ENCODE data around the gene PALM. TPM values are rescaled to one million over a fixed set of nuclear protein-coding genes. Genes with fewer than 3 reads are reported as not detected.
"Not testable (repeated sequence)": the region's sequence is repeated elsewhere in the genome, so short reads cannot be mapped to it uniquely, and the experiment has no call there.

The PALM gene
- total and polyA plus RNA-seq, 3 experiments from 2014 or later: not detected

DNA sequence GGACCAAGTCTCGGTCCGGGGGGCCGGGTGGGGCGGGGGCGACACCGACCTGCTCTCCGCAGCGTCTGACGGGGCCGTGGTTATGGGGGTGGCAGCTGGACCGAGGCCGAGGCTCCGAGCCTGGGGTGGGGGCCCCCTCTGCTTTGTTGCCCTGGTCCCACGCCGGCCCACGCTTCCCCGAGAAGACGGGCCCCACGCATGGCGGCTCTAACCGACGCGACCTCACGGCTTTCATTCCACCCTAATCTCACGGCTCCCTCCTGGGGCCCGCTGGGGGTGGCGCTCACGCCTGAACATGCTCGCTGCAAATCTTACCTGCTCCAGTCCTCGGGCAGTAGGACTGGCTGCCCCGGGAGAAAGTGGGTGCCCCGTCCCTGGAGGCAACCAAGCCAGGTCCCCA lies 27.4 kb downstream of the PALM start:
- H3K4me3 Mint-ChIP-seq: no peak overlapping the region
- Histone ChIP-seq H3K4me3 (ENCODE audit: low read length) (no peak overlapping the region), H3K9me3 (ENCODE audit: low read length) (no peaks in the 10 kb centered on the region), H3K36me3 (ENCODE audit: insufficient read depth, low read length) (no peaks in the 10 kb centered on the region), H3K27me3 (ENCODE audit: insufficient read depth, low read length, poor library complexity, severe bottlenecking) (no peaks in the 10 kb centered on the region), H3K4me1 (ENCODE audit: insufficient read depth, low read length) (no peaks in the 10 kb centered on the region), H3K27ac (ENCODE audit: low read depth, low read length) (no peak overlapping the region)
- no peak overlapping the region for H3K27ac Mint-ChIP-seq
- H3K27me3 Mint-ChIP-seq: peaks cover 4% of the 10 kb centered on the region in 2 donors
- peaks cover 5 to 14% (median 5%) of the 10 kb centered on the region in 3 donors for H3K4me1 Mint-ChIP-seq
- H3K36me3 Mint-ChIP-seq: no peaks in the 10 kb centered on the region
- H3K9me3 Mint-ChIP-seq: no peaks in the 10 kb centered on the region
- DNase-seq: no peak
- POLR2A ChIA-PET: no interaction called here
- CTCF ChIA-PET: no interaction called here

GRCh38 chr19:737591-738093 lies 28.9 kb downstream of the PALM start:
- ChIA-PET CTCF (interaction anchor here (3.3 kb wide), 1 partner anchor 153 kb away, joined by 11 read pairs; no protein-coding TSS in a partner anchor), POLR2A (no interaction called here)
- H3K27me3 ChIP-seq (ENCODE audit: insufficient read depth, low read length, poor library complexity, severe bottlenecking): no peaks in the 10 kb centered on the region
- no peaks in the 10 kb centered on the region for H3K36me3 Mint-ChIP-seq
- peaks cover 0 to 2% (median 0%) of the 10 kb centered on the region in 5 donors for H3K9me3 Mint-ChIP-seq
- H3K27me3 Mint-ChIP-seq: peaks cover 4% of the 10 kb centered on the region in 2 donors
- H3K27ac ChIP-seq (ENCODE audit: low read depth, low read length): no peak overlapping the region
- H3K36me3 ChIP-seq (ENCODE audit: insufficient read depth, low read length): no peaks in the 10 kb centered on the region
- H3K27ac Mint-ChIP-seq: peak overlapping the region in 1 of 8 donors; percentile 89
- peak; percentile 33 to 69 (median 44) for DNase-seq
- no peak overlapping the region for H3K4me3 Mint-ChIP-seq
- no peaks in the 10 kb centered on the region for H3K4me1 ChIP-seq (ENCODE audit: insufficient read depth, low read length)
- H3K4me3 ChIP-seq (ENCODE audit: low read length): no peak overlapping the region
- H3K9me3 ChIP-seq (ENCODE audit: low read length): no peaks in the 10 kb centered on the region
- peaks cover 5 to 11% (median 5%) of the 10 kb centered on the region in 3 donors for H3K4me1 Mint-ChIP-seq

GRCh38 chr19:738509-739128 lies 29.9 kb downstream of the PALM start:
- H3K27me3 Mint-ChIP-seq: peaks cover 4% of the 10 kb centered on the region in 2 donors
- H3K9me3 ChIP-seq (ENCODE audit: low read length): no peaks in the 10 kb centered on the region
- H3K36me3 ChIP-seq (ENCODE audit: insufficient read depth, low read length): no peaks in the 10 kb centered on the region
- H3K27ac Mint-ChIP-seq: no peak overlapping the region
- peaks cover 0 to 2% (median 1%) of the 10 kb centered on the region in 5 donors for H3K9me3 Mint-ChIP-seq
- no peak overlapping the region for H3K27ac ChIP-seq (ENCODE audit: low read depth, low read length)
- ChIA-PET POLR2A (no interaction called here), CTCF (interaction anchor here (0.6 to 3.3 kb wide), 2 partner anchors 154 to 184 kb away, joined by 3 to 11 read pairs; no protein-coding TSS in a partner anchor)
- no peak overlapping the region for H3K4me3 Mint-ChIP-seq
- no peak overlapping the region for H3K4me3 ChIP-seq (ENCODE audit: low read length)
- H3K4me1 ChIP-seq (ENCODE audit: insufficient read depth, low read length): no peaks in the 10 kb centered on the region
- peaks cover 4 to 5% (median 4%) of the 10 kb centered on the region in 3 donors for H3K4me1 Mint-ChIP-seq
- H3K27me3 ChIP-seq (ENCODE audit: insufficient read depth, low read length, poor library complexity, severe bottlenecking): no peaks in the 10 kb centered on the region
- no peak for DNase-seq
- H3K36me3 Mint-ChIP-seq: no peaks in the 10 kb centered on the region

DNA sequence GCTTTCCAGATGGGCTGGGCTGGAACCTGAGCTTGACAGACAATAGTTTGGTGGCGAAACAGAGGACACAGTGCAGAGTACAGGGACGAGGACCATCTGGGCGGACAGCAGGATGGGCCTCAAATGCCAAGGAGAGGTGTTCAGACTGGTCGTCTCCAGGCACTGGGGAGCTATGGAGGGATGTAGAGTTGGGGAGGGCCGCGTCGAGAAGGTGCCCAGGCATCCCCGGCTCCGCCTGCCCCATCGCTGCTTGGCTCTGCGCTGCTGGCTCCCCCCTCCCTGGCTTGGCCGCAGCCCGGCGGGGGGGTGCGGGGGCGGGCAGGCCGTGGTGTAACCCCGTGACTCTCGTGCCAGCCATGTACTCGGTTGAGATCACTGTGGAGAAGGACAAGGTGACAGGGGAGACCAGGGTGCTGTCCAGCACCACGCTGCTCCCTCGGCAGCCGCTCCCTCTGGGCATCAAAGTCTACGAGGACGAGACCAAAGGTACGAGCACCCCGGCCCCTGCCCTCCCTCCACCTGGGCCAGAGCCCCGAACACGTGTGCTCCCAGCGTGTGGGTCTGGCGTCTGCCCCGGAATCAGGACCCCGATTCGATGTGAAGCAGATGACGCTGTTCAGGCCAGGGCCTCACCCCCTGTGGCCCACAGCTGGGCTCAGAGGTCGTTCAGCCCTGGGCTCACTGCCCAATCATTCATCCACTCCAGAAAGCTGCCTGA lies 31.4 kb downstream of the PALM start:
- Mint-ChIP-seq H3K9me3 (peaks cover 0 to 2% (median 2%) of the 10 kb centered on the region in 5 donors), H3K27ac (peak overlapping the region in 1 of 8 donors; percentile 69), H3K27me3 (peaks cover 1 to 4% of the 10 kb centered on the region in 2 donors), H3K36me3 (no peaks in the 10 kb centered on the region), H3K4me3 (no peak overlapping the region), H3K4me1 (no peaks in the 10 kb centered on the region)
- no peaks in the 10 kb centered on the region for H3K9me3 ChIP-seq (ENCODE audit: low read length)
- no peaks in the 10 kb centered on the region for H3K27me3 ChIP-seq (ENCODE audit: insufficient read depth, low read length, poor library complexity, severe bottlenecking)
- H3K4me3 ChIP-seq (ENCODE audit: low read length): no peak overlapping the region
- no peaks in the 10 kb centered on the region for H3K4me1 ChIP-seq (ENCODE audit: insufficient read depth, low read length)
- no peak overlapping the region for H3K27ac ChIP-seq (ENCODE audit: low read depth, low read length)
- CTCF ChIA-PET: interaction anchor here (3.3 kb wide), 1 partner anchor 155 kb away, joined by 11 read pairs; no protein-coding TSS in a partner anchor
- H3K36me3 ChIP-seq (ENCODE audit: insufficient read depth, low read length): no peaks in the 10 kb centered on the region
- POLR2A ChIA-PET: interaction anchor here (0.7 kb wide), 1 partner anchor 60 kb away, joined by 6 read pairs; no protein-coding TSS in a partner anchor
- no peak for DNase-seq

GRCh38 chr19:740816-741505 lies 32.2 kb downstream of the PALM start:
- H3K36me3 ChIP-seq (ENCODE audit: insufficient read depth, low read length); H3K9me3 Mint-ChIP-seq; H3K36me3 Mint-ChIP-seq; H3K27me3 Mint-ChIP-seq; H3K27ac ChIP-seq (ENCODE audit: low read depth, low read length); H3K4me3 Mint-ChIP-seq; H3K4me3 ChIP-seq (ENCODE audit: low read length); H3K27ac Mint-ChIP-seq; CTCF ChIA-PET; H3K27me3 ChIP-seq (ENCODE audit: insufficient read depth, low read length, poor library complexity, severe bottlenecking); H3K9me3 ChIP-seq (ENCODE audit: low read length); H3K4me1 Mint-ChIP-seq; H3K4me1 ChIP-seq (ENCODE audit: insufficient read depth, low read length); DNase-seq: not testable (repeated sequence)
- POLR2A ChIA-PET: interaction anchor here (0.7 kb wide), 1 partner anchor 61 kb away, joined by 6 read pairs; no protein-coding TSS in a partner anchor

- no peaks in the 10 kb centered on the region for H3K36me3 Mint-ChIP-seq
- no peak for DNase-seq
- peak overlapping the region in 1 of 8 donors; percentile 81 for H3K27ac Mint-ChIP-seq
- no peaks in the 10 kb centered on the region for H3K4me1 Mint-ChIP-seq
- H3K4me3 Mint-ChIP-seq: no peak overlapping the region
- H3K27me3 Mint-ChIP-seq: peaks cover 1 to 4% of the 10 kb centered on the region in 2 donors
- H3K4me3 ChIP-seq (ENCODE audit: low read length): no peak overlapping the region
- ChIA-PET CTCF (no interaction called here), POLR2A (no interaction called here)
- H3K9me3 Mint-ChIP-seq: peaks cover 0 to 2% (median 2%) of the 10 kb centered on the region in 5 donors
- H3K9me3 ChIP-seq (ENCODE audit: low read length): no peaks in the 10 kb centered on the region
- H3K27ac ChIP-seq (ENCODE audit: low read depth, low read length): no peak overlapping the region
- H3K36me3 ChIP-seq (ENCODE audit: insufficient read depth, low read length): no peaks in the 10 kb centered on the region
- no peaks in the 10 kb centered on the region for H3K27me3 ChIP-seq (ENCODE audit: insufficient read depth, low read length, poor library complexity, severe bottlenecking)
- no peaks in the 10 kb centered on the region for H3K4me1 ChIP-seq (ENCODE audit: insufficient read depth, low read length)
These were observed 32.9 kb downstream of the PALM start for GRCh38 chr19:741506-742131.

- POLR2A ChIA-PET: no interaction called here
- no peak for DNase-seq
- no peak overlapping the region for H3K4me3 ChIP-seq (ENCODE audit: low read length)
- H3K4me1 Mint-ChIP-seq: no peaks in the 10 kb centered on the region
- H3K27ac Mint-ChIP-seq: no peak overlapping the region
- H3K27ac ChIP-seq (ENCODE audit: low read depth, low read length): no peak overlapping the region
- H3K9me3 ChIP-seq (ENCODE audit: low read length): no peaks in the 10 kb centered on the region
- H3K4me1 ChIP-seq (ENCODE audit: insufficient read depth, low read length): no peaks in the 10 kb centered on the region
- H3K9me3 Mint-ChIP-seq: peaks cover 0 to 2% (median 2%) of the 10 kb centered on the region in 5 donors
- no peaks in the 10 kb centered on the region for H3K36me3 ChIP-seq (ENCODE audit: insufficient read depth, low read length)
- CTCF ChIA-PET: no interaction called here
- H3K27me3 ChIP-seq (ENCODE audit: insufficient read depth, low read length, poor library complexity, severe bottlenecking): no peaks in the 10 kb centered on the region
- H3K36me3 Mint-ChIP-seq: no peaks in the 10 kb centered on the region
- H3K27me3 Mint-ChIP-seq: peaks cover 0 to 1% of the 10 kb centered on the region in 2 donors
- no peak overlapping the region for H3K4me3 Mint-ChIP-seq
These were observed 33.9 kb downstream of the PALM start for GRCh38 chr19:742540-743075.
